Hematopoietic multipotent progenitor cell (in vitro differentiated cells): Measurements from ENCODE around the gene CACNA1C. TPM values are rescaled to one million over a fixed set of nuclear protein-coding genes. Genes with fewer than 3 reads are reported as not detected.

Experiments used
- DNase-seq, 3 donors: peaks; one replicate each; pipeline ENCODE4 v3.0.0-alpha.2; 2011 to 2015; ENCODE audit warnings: low read depth in 2 of 3, low spot score in 2 of 3
- total RNA-seq: library from RNA; depleted of rRNA; stranded (reverse); fragments of >200 nt; gene quantifications from one replicate; pipeline ENCODE4 v1.2.3, GENCODE V29; 2012

The CACNA1C gene
- total RNA-seq, 1 donor = 0.54 TPM

- DNase-seq = no peak
Measured at GRCh38 chr12:2422591-2422990, 369.8 kb downstream of the CACNA1C start.

- DNase-seq = no peak
Measured at GRCh38 chr12:2429032-2429431, 376.2 kb downstream of the CACNA1C start.

- peak in 2 of 3 donors; percentile 23 to 32 for DNase-seq
Measured at GRCh38 chr12:2431810-2432209, 379.0 kb downstream of the CACNA1C start.

- no peak for DNase-seq
Measured at GRCh38 chr12:2432856-2433255, 380.1 kb downstream of the CACNA1C start.

- DNase-seq = no peak
Measured at GRCh38 chr12:2435511-2435910, 382.7 kb downstream of the CACNA1C start.

GRCh38 chr12:2439332-2440100 is 386.7 kb downstream of the CACNA1C start:
- DNase-seq = no peak

- no peak for DNase-seq
Measured at GRCh38 chr12:2443776-2444175, 391.0 kb downstream of the CACNA1C start.

GRCh38 chr12:2445968-2446367 is 393.2 kb downstream of the CACNA1C start:
- DNase-seq = no peak

GRCh38 chr12:2447861-2448260 is 395.1 kb downstream of the CACNA1C start:
- no peak for DNase-seq

GRCh38 chr12:2449586-2449985 is 396.8 kb downstream of the CACNA1C start:
- peak in 2 of 3 donors; percentile 14 to 50 for DNase-seq

GRCh38 chr12:2450553-2450952 is 397.8 kb downstream of the CACNA1C start:
- DNase-seq = no peak

- DNase-seq = no peak
Measured at GRCh38 chr12:2451025-2451424, 398.2 kb downstream of the CACNA1C start.

- DNase-seq = no peak
Measured at GRCh38 chr12:2451497-2451896, 398.7 kb downstream of the CACNA1C start.

GRCh38 chr12:2453076-2453760 is 400.4 kb downstream of the CACNA1C start:
- DNase-seq = peak in 1 of 3 donors; percentile 7

- DNase-seq = peak in 2 of 3 donors; percentile 6 to 29
Measured at GRCh38 chr12:2453761-2454090, 400.9 kb downstream of the CACNA1C start.

GRCh38 chr12:2454601-2455177 is 401.9 kb downstream of the CACNA1C start:
- DNase-seq = no peak

- DNase-seq = no peak
Measured at GRCh38 chr12:2455410-2455809, 402.6 kb downstream of the CACNA1C start.

- no peak for DNase-seq
Measured at GRCh38 chr12:2456122-2456812, 403.5 kb downstream of the CACNA1C start.

GRCh38 chr12:2456813-2457186 is 404.0 kb downstream of the CACNA1C start:
- DNase-seq = no peak

- DNase-seq = no peak
Measured at GRCh38 chr12:2457215-2457932, 404.6 kb downstream of the CACNA1C start.

- no peak for DNase-seq
Measured at GRCh38 chr12:2457933-2458414, 405.2 kb downstream of the CACNA1C start.
